Measurements from ENCODE around the gene ZNF785.
"Not testable (repeated sequence)": the region's sequence is repeated elsewhere in the genome, so short reads cannot be mapped to it uniquely, and the experiment has no call there.

ZNF785 gene

GRCh38 chr16:30536391-30537024 lies 49.0 kb downstream of the ZNF785 start:
- not testable (repeated sequence) for DNase-seq

DNA sequence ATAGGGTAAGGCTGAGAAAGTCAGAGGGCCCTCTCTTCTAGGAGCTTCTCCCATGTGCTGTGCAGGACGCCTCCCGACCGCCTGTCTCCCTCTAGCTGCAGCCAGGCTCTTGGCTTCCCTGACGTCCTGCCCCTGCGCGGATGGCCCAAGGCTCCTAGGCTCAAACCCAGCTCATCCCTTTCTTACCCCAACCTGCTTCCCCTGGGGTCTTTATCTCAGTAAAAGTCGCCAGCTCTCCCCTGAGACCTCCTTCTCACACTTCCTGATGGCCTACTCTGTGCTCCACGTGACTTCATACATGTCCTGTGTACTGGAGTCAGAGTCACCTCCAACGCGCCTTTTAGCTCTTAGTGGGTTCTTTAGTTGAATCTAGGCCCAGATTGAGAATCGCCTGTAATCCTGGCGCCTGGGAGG lies 49.7 kb downstream of the ZNF785 start:
- DNase-seq: peak; percentile 72

DNA sequence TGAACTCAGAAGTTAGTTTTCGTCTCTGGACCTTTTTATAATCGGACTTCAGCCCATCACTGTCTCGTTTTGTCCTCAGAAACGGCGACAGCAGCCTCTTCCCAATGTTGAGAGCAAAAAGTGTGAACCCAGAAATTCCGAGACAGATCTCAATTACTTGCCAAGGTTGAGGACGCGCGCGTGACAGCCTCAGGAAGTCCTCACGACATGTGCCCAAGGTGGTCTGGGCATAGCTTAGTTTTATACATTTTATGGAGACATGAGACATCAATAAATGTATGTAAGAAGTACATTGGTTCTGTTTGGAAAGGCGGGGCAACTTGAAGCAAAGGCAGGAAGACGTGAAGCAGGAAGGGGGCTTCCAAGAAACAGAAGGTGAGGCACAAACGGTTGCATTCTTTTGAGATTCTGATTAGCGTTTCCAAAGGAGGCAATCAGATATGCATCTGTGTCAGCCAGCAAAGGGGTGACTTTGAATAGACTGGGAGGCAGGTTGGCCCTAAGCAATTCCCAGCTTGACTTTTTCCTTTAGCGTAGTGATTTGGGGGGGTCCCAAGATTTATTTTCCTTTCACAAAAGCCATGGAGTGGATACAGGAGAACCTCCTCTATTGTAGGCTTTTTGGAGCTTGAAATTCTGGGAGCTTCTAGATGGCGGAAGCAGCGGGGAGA lies 50.3 kb downstream of the ZNF785 start:
- DNase-seq: peak; percentile 21

- DNase-seq: peak; percentile 82
Observed at GRCh38 chr16:30534368-30535105, 51.0 kb downstream of the ZNF785 start, which contains the start of gene ZNF747. Gene ZNF747 (minus strand): TSS chr16:30534858. CDS start chr16:30534679, 179 bp downstream.

DNA sequence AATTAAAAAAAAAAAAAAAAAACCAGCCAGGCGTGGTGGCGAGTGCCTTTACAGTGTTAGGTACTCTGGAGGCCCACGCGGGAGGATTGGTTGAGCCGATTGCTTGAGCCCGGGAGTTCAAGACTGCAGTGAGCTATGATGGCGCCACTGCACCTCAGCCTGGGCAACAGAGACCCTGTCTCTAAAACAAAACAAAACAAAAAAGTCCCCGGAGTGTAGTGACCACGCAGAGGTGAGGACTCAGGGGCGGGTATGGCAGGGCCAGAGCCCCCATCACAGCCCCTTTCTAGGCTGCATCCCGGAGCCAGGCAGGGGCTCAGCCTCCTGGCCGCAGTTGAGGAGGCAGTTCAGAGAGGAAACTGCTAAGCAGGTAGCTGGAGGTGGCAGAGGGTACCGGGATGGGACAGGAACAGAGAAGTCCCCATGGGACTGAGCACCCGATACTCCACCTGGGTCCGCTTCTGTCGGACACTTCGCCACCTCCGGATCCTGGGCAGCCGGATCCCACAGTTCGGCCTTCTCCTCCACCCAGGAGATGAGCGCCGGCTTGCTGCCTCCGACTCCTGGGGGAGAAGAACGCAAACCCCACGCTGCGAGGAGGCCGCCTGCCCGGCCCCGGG lies 51.6 kb downstream of the ZNF785 start:
- no peak for DNase-seq

- no peak for DNase-seq
Observed at GRCh38 chr16:30533146-30533522, 52.4 kb downstream of the ZNF785 start.

DNA sequence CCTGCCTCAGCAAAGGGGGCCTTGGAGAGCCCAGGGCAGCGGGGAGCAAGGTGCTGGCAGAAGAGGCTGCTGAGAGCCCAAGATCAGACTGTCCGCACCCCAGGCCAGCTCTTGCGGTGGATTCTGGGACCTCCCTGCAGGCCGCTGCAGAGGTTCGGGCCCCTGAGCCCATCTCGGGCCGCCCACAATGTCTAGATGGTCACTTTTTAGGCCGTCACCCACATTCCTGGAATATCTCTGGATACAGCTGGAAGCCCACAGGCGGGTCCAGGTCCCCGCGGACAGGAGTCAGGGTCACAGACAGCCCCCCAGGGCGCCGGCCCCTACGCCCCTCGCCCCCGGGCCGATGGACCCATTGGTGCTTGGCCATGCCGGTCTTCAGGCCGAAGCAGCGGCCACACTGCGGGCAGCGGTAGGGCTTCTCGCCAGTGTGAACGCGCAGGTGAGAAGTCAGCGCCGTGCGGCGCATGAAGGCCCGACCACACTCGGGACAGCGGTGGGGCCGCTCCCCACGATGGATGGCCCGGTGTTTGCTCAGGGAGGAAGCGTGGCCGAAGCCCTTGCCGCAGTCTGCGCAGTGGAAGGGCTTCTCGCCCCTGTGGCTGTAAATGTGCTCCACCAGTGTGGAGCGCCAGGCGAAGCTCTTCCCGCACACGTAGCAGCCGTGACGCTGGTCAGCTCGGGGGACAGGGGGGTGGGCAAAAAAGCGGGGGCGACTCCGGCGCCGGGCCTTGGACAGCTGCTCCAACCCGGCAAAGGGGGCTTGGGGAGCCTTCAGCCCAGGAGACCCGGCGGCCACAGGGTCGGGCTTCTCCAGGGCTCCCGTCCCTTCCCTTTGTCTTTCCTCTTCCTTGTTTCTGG lies 53.0 kb downstream of the ZNF785 start:
- no peak for DNase-seq
